Activated CD8-positive, alpha-beta memory T cell treated with anti-CD3 and anti-CD28 coated beads, Interleukin-2, amount 50 U/mL, for 1 hour (primary cell): ENCODE results near the gene CCDC137.
A peak's percentile ranks its signal among the peaks of the same experiment; 100 is the strongest.

Source experiments
- DNase-seq: peaks from one replicate; pipeline ENCODE4 v3.0.0-alpha.2; 2020; ENCODE audit errors: extremely low read depth

The CCDC137 gene

DNA sequence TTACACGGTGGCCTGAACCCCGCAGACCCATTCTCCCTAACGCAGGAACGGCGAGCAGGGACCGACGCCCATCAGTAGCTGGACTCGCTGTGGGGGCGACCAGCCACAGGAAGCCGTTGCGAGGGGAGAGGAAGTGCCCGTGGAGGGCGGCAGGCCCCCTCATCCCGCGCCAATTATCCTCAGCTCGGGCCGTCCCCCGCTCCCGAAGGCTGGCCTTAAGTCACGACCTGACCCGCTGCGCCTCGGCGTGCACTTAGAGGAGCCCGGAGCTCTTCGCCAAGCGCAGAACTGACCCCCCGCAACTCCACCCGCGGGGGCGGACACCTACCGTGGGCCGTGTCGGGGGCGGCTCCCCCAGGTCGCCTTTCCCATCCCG is 16.7 kb downstream of the CCDC137 start:
- DNase-seq = no peak

DNA sequence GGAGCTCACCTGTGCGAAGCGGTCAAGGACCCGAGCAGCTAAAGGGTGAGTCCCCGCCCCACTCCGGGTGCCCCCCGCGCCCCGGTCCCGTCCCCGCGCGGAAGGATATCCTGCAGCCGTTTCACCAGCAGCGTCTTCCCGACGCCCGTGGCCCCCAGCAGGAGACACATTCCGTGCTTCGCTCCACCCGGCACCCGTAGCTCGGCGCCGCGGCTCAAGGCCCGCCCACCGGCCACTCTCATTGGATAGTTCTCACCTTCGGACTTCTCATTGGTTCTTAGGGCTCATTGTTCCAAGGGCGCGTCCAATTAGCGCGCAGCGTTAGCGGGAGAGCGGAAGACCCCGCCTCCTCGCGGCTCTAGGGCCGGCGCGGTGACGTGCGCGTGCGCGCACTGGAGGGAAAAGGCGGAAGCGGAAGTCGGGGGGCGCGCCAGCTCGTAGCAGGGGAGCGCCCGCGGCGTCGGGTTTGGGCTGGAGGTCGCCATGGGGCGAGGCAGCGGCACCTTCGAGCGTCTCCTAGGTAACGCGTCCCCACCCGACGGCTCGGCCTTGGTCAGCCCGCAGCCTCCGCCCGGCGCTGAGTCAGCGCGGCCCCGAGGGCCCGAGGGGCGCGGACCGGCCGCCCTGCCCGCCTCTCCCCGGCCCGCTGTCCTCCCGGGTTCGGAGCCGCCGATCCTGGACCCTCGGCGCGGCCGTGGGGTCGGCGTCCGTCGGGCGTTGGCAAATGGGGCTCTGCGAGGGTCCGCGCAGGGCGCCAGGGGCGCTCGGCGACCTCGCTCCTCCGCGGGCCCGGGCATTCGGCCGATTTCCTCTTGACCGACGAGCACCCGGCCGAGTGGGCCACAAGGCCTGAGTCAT is 17.3 kb downstream of the CCDC137 start, which contains the start of the genes ARL16 and HGS:
ARL16 (minus strand) TSS at position 214 of the 858 bp plus-strand sequence; CDS start at position 170, 44 bp downstream.
HGS (plus strand) TSS at position 428 of the 858 bp plus-strand sequence; CDS start at position 484, 56 bp downstream.
- peak; percentile 93 for DNase-seq

GRCh38 chr17:81684442-81684911 is 17.9 kb downstream of the CCDC137 start:
- no peak for DNase-seq

- no peak for DNase-seq
Measured at GRCh38 chr17:81685108-81685507, 18.6 kb downstream of the CCDC137 start.

DNA sequence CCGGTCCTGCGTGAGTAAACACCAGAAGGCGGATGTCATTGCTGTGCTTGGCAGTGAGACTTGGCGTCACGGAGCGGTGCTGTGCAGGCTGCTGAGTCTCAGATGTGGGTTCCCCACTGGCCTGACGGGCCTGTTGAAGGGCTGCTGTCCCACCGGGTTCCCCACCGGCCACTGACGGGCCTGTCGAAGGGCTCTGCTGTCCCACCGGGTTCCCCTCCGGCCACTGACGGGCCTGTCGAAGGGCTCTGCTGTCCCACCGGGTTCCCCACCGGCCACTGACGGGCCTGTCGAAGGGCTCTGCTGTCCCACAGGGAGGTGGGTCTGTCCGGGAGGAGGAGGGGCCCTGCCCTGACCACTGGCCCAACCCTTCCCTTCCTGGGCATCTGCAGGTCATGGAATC is 20.1 kb downstream of the CCDC137 start:
- DNase-seq = no peak

DNA sequence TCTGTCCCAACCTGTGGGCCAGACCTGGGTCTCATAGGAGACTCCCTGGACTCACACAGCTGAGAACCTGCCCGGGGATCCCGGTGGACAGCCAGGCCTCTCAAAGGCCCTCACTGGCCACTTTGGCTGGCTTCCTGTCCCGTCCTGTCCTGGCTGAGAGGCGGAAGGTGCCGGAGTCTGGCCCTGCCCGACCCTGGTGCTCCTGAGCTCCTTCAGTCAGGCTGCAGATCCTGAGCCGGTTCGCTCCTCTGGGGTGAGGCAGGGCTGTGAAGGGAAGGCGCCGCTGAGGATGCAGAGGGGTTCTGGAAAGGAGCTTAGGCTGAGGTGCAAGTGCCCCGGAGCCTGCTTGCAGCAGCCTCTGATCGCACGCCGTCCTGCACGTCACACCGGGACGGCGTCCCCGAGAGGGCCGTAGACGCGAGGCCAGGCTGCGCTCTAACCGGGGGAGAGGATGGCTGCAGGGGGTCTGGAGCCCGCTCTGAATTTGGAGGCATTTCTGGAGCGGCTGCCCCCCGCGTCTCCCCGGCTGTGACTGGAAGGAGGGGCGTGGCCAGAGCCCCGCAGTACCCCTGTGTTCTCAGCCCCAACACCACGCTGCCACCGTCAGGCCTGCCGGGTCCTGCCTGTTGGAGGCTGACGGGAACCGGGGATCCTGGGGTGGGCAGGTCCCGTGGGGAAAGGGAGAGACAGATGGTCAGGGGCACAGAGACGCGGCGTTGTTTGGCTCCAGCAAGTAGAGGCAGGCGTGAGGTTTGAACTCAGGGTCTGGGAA is 21.4 kb downstream of the CCDC137 start:
- DNase-seq = no peak

DNA sequence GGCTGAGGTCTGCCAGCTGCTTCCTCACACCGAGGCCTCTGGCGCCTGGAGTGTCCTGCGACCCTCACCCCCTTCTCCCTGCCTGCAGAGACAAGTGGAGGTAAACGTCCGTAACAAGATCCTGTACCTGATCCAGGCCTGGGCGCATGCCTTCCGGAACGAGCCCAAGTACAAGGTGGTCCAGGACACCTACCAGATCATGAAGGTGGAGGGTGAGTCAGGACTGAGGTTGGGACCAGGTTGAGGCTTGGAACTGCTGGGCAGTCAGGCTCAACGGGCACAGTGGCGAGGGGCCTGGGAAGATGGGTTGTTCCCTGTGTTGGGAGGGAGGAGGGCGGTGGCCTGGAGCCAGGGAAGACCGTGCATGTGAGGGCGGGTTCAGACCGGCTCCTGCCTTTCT is 22.1 kb downstream of the CCDC137 start:
- DNase-seq = no peak

DNA sequence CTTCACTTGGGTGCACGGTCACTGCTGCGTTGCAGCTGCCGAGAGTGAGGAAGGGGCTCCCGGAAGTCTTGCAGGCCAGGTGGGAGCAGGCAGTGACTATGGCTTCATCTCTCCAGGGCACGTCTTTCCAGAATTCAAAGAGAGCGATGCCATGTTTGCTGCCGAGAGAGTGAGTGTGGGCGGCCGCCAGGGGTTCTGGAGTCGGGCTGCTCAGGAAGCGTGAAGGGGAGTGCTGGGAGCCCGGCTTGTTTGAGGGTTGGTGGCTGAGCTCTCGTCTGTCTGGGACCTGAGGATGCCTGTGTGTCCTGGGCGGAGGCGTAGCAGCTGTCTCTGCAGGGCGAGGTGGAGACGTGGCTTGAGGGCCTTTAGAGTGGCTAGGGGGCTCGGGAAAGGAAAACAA is 23.5 kb downstream of the CCDC137 start:
- DNase-seq = no peak

- DNase-seq = no peak
Measured at GRCh38 chr17:81690549-81690948, 24.0 kb downstream of the CCDC137 start.

GRCh38 chr17:81691196-81691595 is 24.7 kb downstream of the CCDC137 start:
- no peak for DNase-seq

- DNase-seq = no peak
Measured at GRCh38 chr17:81691608-81692007, 25.1 kb downstream of the CCDC137 start.

DNA sequence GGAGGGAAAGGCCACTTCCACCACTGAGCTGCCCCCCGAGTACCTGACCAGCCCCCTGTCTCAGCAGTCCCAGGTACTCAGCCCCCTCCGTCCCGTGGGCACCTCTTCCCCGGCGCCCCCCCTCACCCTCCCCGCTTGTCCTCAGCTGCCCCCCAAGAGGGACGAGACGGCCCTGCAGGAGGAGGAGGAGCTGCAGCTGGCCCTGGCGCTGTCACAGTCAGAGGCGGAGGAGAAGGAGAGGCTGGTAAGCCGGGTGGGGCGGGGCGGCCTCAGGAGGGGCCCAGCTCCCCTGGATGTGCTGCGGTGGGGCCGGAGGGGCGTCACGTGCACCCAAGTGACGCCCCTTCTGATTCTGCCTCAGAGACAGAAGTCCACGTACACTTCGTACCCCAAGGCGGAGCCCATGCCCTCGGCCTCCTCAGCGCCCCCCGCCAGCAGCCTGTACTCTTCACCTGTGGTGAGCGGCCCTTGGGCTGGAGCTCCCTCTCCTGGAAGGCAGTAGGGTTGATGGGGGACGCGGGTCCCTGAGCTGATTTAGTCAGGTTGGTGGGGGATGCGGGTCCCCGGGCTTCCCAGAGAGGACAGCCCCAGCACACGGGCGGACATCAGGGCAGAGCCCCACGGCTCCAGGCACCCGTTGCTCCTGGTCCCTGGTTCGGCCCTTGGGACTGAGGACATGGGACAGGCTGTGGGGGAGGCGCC is 27.1 kb downstream of the CCDC137 start:
- no peak for DNase-seq

- DNase-seq = no peak
Measured at GRCh38 chr17:81694810-81695209, 28.3 kb downstream of the CCDC137 start.

DNA sequence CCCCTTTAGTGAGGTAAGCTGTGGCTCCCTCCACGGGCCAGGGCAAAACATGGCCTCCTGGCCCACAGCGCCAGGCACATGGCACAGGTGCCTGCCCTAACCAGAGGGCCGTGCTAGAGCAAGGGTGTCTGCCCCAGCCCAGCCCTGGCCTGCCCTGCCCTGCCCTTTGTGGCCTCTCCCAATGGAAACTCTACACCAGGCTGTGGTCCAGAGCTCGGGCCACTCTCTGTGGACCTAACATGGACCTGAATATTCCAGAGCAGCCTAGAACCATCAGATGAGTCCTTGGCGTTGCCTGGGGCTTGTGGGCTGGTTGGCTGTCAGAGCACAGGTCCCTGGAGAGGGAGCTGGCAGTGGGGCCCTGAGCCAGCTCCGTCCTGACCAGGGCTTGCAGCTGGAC is 28.7 kb downstream of the CCDC137 start:
- DNase-seq = no peak

DNA sequence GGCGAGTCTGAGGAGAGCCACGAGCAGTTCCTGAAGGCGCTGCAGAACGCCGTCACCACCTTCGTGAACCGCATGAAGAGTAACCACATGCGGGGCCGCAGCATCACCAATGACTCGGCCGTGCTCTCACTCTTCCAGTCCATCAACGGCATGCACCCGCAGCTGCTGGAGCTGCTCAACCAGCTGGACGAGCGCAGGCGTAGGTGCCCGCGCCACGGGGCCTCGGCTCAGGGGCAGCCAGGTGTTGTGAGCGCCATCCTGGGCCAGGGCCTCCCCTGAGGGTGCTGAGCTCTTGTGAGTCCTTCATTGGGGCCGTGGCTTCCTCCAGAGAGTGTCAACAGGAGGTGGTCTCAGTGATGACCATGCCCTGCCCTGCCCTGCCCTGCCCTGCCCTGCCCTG is 29.3 kb downstream of the CCDC137 start:
- DNase-seq = no peak

- DNase-seq = no peak
Measured at GRCh38 chr17:81696218-81696941, 29.8 kb downstream of the CCDC137 start.

DNA sequence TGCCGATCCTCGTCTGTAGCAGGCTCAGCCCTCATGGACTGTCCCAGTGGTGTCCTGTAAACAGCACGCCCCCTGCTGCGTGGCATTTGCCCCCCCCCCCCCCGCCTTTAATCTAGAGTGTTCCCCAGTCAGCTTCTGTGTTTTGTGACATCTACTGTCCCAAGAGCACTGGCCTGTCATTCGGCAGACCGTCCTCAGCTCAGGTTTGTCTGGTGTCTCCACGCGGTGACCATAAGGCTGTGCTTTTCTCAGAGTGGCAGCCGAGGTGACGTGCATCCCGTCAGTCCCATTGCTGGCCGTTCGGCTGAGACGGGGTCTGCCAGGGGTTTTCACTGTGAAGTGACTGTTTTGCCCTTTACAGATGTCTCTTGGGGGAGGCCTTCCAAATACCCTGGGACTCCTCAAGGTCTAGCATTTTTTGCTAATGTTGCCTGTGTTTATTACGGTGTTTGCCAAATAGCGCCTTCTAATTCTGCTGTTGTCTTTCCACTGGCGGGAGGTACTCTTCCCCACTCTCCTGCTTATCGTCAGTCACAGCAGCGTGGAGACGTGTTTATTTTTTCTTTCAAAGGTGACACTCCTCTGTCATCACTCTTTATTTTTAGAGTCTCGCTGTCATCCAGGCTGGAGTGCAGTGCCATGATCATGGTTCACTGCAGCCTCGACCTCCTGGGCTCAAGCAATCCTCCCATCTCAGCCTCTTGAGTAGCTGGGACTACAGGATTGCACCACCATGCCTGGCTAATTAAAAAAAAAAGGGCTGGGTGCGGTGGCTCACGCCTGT is 30.9 kb downstream of the CCDC137 start:
- DNase-seq = no peak

DNA sequence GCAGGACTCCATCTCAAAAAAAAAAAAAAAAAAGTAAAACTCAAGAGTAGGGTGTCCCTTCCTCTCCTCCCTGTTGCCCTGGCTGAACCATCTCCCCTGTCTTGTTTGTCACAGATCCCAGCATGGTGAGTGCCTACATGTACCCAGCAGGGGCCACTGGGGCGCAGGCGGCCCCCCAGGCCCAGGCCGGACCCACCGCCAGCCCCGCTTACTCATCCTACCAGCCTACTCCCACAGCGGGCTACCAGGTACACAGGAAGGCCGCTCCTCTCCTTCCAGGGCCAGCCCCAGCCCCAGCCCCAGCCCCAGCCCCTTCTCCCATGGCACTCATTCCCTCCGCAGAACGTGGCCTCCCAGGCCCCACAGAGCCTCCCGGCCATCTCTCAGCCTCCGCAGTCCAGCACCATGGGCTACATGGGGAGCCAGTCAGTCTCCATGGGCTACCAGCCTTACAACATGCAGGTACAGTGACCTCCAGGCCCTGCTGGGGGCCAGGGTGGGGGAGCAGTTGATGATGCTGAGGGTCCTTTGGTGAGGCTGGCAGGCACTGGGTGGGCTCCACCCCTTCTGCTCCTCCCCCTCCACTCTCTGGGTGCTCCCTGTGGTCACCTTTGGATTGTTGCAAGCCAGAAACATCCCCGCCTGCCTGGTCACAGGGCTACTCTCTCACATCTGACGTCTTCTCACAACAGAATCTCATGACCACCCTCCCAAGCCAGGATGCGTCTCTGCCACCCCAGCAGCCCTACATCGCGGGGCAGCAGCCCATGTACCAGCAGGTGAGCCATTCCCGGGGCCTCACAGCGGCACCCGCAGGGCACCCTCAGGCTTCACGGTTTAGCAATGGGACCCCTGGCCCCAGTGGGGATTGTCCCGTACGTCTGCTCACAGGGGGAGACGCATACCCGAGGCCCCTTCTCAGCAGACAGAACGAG is 34.1 kb downstream of the CCDC137 start:
- DNase-seq = no peak

GRCh38 chr17:81701288-81702071 is 34.9 kb downstream of the CCDC137 start:
- no peak for DNase-seq
